Mesothelial cell of epicardium (in vitro differentiated cells): Measurements from ENCODE around the gene POU5F1. TPM values are rescaled to one million over a fixed set of nuclear protein-coding genes. Genes with fewer than 3 reads are reported as not detected.

Experiments used
- DNase-seq, 2 experiments: peaks; one replicate each; pipeline ENCODE4 v3.0.0; 2021; ENCODE audit warnings: low spot score in 2 of 2; ENCODE audit not compliant: unreplicated experiment in 2 of 2
- H3K27ac Mint-ChIP-seq: 2 replicates; pipeline ENCODE4 v1.8.0; 2021; ENCODE audit warnings: mixed read lengths
- H3K27me3 Mint-ChIP-seq: 2 replicates; pipeline ENCODE4 v1.8.0; 2021; ENCODE audit warnings: low read depth, mixed read lengths
- H3K36me3 Mint-ChIP-seq: 2 replicates; pipeline ENCODE4 v1.8.0; 2021; ENCODE audit warnings: mixed read lengths
- H3K4me1 Mint-ChIP-seq: 2 replicates; pipeline ENCODE4 v1.8.0; 2021; ENCODE audit warnings: mixed read lengths
- H3K4me3 Mint-ChIP-seq: 2 replicates; pipeline ENCODE4 v1.8.0; 2021; ENCODE audit warnings: mild to moderate bottlenecking, moderate library complexity, mixed read lengths
- H3K9me3 Mint-ChIP-seq: 2 replicates; pipeline ENCODE4 v1.8.0; 2021; ENCODE audit warnings: mixed read lengths
- CTCF ChIP-seq: fragments of 200-600 bp; sonication (generic); IDR thresholded peaks from one replicate; pipeline ENCODE4 v1.5.0; 2021; ENCODE audit warnings: antibody characterized with exemption; ENCODE audit not compliant: unreplicated experiment
- total RNA-seq: library from RNA; stranded (reverse); gene quantifications from 3 replicates; pipeline ENCODE4 v1.2.1, GENCODE V29; 2021

POU5F1 gene
- total RNA-seq, 1 donor from 2014 or later: not detected

- Mint-ChIP-seq H3K27me3 (peaks cover 13% of the 10 kb centered on the region), H3K27ac (no peak overlapping the region), H3K4me3 (no peak overlapping the region), H3K9me3 (no peaks in the 10 kb centered on the region), H3K4me1 (peaks cover 5% of the 10 kb centered on the region), H3K36me3 (no peaks in the 10 kb centered on the region)
- no peak for DNase-seq
- TF ChIP-seq CTCF: no peak
These were observed 38.7 kb upstream of the POU5F1 start for GRCh38 chr6:31209137-31209536.

GRCh38 chr6:31208506-31208905, 38.0 kb upstream of the POU5F1 start:
- H3K4me3 Mint-ChIP-seq: no peak overlapping the region
- no peak for TF ChIP-seq CTCF
- H3K27ac Mint-ChIP-seq: no peak overlapping the region
- H3K4me1 Mint-ChIP-seq: peaks cover 11% of the 10 kb centered on the region
- no peaks in the 10 kb centered on the region for H3K36me3 Mint-ChIP-seq
- no peak for DNase-seq
- H3K9me3 Mint-ChIP-seq: no peaks in the 10 kb centered on the region
- H3K27me3 Mint-ChIP-seq: peaks cover 13% of the 10 kb centered on the region

GRCh38 chr6:31205638-31206037, 35.2 kb upstream of the POU5F1 start:
- Mint-ChIP-seq H3K4me3 (no peak overlapping the region), H3K4me1 (peaks cover 17% of the 10 kb centered on the region), H3K27ac (no peak overlapping the region), H3K36me3 (peaks cover 4% of the 10 kb centered on the region), H3K9me3 (peaks cover 4% of the 10 kb centered on the region), H3K27me3 (peaks cover 2% of the 10 kb centered on the region)
- no peak for DNase-seq
- TF ChIP-seq CTCF: no peak

GRCh38 chr6:31204751-31205145, 34.3 kb upstream of the POU5F1 start:
- Mint-ChIP-seq H3K4me3 (no peak overlapping the region), H3K9me3 (peaks cover 4% of the 10 kb centered on the region), H3K27me3 (no peaks in the 10 kb centered on the region), H3K36me3 (peaks cover 4% of the 10 kb centered on the region), H3K27ac (peak overlapping the region; percentile 50), H3K4me1 (peaks cover 17% of the 10 kb centered on the region)
- DNase-seq: no peak
- TF ChIP-seq CTCF: no peak

GRCh38 chr6:31203345-31203979, 33.0 kb upstream of the POU5F1 start:
- Mint-ChIP-seq H3K36me3 (peaks cover 4% of the 10 kb centered on the region), H3K27me3 (no peaks in the 10 kb centered on the region), H3K4me1 (peaks cover 17% of the 10 kb centered on the region), H3K9me3 (peaks cover 4% of the 10 kb centered on the region), H3K4me3 (peak overlapping the region; percentile 42), H3K27ac (peak overlapping the region; percentile 87)
- no peak for DNase-seq
- no peak for TF ChIP-seq CTCF
